ENCODE measurements around the gene DNER.

Gene DNER

DNA sequence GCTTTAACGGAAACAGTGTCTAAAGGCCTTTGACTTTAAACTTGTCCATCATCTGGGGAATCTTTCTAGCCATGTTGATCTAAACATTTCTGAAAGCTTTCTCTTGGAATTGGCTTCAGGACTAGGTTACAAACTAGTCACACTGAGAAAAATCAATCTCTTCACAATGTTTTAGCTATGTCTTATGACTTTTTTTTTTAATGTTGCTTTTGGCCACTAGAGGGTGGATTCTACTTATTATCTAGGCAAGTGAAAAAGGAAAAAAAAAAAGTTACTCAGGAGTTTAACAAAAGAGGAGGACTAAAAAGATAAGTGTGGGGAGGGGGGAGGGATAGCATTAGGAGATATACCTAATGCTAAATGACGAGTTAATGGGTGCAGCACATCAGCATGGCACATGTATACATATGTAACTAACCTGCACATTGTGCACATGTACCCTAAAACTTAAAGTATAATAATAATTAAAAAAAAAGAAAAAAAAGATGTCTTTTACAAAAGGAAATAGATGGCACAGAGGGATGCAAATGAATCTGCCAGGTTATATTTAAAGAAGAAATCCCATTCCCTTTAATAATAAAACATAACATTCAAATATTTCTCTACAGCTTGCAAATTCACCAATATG lies 282.9 kb downstream of the DNER start:
- DNase-seq: no peak

DNA sequence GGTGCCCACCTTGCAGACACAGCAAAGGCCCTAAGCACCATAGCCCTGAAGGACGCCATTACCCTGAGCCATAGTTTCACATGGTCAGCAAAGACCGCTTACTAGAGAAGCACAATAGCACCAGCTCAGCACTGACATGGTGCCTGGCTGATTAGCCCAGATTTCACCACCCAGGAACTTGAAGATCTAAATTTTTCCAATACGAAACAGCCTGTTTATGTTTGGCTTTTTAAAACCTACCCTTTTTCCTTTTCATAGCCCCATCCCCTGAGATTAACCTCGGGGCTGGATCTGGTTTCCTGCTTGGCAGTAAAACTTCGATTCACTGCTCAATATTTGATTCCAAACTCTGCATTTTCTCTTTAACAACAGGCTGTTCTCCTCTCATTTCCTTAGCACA lies 284.8 kb downstream of the DNER start:
- DNase-seq: no peak

DNA sequence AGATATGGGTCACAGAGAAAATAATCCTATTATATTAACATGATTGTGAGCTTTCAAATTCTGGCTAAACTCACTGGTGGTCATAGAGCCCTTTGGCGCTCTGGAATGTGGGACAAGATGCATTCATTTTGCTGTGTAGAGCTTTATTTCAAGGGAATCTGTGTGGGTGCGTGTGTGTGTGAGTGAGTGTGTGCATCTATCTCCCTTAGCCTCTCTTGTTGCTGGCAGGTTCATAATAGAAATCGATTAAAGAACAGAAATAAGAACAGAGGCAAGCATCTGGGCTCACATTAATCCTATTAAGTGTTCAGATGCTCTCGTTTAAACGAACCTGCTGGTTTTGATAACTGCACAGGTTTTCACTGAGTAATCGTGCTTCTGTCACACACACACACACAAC lies 287.9 kb downstream of the DNER start:
- no peak for DNase-seq

DNA sequence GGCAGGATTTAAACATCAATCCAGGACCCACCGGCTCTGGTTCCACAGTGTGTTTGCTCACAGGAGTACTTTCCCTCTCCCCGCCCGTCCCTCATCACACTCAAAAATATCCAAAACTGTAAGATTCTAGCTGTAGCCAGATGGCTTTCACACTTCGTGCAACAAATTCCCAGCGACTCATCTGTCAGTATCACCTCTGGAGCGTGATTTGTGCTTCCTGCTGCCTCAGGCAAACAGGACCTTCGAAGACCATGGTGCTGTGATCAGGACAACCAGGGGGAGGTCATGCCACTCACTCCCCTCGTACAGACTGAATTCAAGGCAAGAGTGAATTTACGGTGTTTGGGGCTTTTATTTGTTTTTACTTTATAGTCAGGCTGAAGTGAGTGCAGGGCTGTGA lies 288.8 kb downstream of the DNER start:
- no peak for DNase-seq

DNA sequence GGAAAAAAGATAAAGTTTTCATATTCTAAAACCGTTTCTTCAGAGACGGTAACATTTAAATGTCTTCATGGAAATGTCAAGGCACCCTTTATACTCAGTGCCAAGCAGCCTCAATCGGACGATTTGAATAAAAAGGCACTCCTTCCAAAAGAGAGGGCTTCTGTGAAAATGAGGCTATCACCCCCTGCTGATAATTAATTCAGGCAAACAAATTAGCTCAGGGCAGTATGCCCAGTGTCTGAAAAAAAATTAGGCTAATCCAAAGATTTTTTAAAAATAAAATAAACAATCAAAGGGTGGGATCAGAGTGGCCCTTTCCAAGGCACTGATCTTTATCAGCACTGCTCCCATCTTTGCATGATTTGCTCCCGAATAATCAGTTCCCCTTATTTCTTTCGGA lies 292.3 kb downstream of the DNER start:
- no peak for DNase-seq

DNA sequence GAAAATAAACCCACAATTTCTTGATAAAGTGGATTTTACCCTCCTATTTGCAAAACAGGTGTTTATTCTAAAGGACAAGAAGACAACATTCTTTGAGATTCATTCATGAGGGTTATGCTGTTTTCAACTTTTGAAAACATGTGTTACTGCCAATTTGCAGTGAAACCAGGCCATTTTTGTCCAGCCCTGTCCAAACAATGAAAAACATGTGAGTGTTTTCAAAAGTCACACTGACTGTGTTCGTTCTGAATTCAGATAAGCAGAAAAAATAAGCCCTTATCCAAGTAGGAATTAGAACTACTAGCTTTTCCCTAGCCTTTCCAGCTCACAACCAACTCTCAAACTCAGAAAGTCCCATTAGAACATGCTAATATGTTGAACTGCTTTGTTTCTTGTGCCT lies 295.2 kb downstream of the DNER start:
- DNase-seq: no peak

DNA sequence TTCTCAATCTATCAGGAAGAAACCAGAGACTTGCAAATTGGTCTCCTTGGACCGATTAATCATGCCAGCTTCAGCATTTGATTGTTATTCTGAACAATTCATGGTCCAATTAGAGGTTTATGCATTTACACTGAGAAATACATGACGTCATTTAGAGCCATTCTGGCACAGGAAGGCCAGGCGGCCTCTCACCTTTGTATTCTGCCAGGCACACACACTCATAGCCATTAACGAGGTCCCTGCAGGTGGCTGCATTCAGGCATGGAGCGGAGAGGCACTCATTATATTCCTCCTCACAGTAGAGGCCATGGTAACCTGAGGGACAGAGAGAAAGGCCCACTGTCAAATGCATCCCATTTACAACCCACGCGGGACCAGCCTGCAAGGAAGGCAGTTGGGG lies 296.4 kb downstream of the DNER start:
- no peak for DNase-seq

DNA sequence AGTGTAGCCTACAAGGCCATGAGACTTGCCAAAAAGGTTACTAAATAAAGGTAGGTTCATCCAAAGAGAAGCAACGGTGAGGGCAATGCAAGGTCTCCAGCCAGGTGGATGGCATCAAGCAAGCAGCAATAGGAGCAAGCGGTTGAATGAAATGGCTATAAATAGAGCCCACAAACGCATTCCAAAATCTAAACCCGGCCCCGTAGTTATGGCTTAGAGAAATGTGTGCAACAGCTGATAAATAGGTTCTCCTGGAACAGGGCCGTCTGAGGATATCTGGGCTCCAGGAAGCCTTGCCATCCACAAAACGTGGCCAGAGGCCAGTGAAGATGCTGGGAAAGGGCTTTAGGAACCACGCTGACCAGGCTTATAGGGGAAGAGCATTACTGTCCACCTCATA lies 297.2 kb downstream of the DNER start:
- no peak for DNase-seq

DNA sequence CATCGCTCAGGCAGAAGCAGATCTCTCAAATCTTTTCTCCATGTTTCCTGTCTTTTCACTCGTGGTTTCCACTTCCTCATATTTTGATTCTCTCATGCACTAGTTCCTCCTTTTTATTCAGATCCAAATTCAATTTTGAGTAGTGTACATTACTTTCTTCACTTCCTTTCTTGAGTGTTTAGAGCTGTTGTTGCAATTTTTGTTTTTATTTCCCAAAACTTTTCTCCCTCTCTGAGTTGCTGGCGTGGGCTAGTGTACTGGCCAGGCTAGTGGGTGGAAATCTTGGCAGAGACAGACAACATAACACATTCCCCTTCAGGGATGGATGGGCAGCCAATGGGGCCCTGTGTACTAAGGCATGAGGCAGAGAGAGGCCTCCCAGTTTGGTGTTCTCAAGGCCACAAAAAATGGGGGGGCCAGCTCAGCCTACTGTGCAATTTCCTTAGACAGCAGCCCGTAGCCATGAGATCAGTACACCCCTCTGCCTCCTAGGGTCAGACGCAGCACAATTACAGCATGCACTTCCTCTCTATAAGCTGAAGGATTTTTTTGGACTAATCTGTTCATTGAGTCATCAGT lies 298.1 kb downstream of the DNER start:
- DNase-seq: no peak

DNA sequence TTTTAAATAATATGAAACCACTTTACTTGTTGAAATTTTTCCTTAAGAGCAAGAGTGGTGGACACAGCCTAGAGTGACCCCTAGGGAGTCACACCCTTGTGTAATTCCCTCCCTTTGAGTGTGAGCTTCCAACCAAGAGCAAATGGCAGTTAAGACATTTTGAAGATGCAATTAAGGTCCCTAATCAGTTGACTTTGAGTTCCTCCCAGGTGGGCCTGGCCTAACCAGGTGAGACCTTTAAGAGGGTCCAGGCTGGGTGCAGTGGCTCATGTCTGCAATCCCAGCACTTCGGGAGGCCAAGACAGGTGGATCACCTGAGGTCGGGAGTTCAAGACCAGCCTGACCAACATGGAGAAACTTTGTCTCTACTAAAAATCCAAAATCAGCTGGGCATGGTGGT lies 299.7 kb downstream of the DNER start:
- DNase-seq: no peak

DNA sequence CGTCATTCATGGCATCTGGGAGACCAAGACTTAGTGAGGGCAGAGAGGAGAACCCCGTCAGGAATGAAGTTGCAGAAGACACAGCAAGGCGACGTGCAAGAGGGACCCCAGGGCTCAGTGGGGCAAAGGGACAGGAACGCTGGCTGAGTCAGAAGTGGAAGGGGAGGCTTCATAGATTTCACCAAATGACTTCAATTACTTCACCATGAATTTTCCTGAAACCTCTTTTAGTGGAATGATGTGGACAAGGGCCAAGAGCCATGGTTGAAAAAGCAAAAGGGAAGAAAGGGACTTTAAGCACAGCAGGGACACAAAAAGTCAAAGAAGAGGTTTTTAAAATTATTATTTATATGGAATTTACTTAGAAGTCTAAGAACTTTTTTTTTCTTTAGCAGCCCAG lies 301.7 kb downstream of the DNER start:
- DNase-seq: no peak

DNA sequence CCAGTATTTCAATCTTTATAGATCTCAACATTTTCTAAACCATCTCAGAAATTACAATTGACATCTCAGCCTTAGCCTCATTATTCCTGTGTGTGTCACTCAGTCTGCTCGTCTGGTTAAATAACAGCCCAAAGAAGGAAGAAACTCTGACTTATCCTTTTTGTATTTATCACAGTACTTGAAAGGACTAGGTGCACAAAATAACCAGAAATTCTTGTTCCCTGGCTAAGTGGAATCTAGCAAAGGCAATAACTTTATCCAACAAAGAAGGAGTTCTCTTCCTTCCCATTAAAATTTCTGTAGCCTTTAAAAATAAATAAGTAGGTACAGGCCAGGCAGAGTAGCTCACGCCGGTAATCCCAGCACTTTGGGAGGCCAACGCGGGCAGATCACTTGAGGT lies 303.4 kb downstream of the DNER start:
- no peak for DNase-seq

DNA sequence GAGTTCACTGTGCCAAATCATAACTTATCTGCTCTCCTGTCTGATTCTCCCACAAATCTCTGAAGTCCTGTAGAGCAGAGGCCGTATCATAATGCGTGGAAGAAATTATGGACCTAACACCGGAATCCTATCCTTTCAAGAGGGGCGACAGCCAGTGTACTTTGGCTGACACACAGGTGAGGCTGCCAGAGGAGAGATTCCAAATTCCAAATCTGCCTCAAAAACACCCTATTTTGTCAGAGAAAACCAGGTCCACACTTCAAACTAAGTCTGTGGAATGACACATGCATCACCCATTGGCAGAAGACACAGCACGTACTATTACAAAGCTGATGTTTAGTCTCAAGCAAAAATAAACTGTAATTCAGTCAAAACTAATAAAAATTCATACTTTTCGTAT lies 304.1 kb downstream of the DNER start:
- DNase-seq: no peak

DNA sequence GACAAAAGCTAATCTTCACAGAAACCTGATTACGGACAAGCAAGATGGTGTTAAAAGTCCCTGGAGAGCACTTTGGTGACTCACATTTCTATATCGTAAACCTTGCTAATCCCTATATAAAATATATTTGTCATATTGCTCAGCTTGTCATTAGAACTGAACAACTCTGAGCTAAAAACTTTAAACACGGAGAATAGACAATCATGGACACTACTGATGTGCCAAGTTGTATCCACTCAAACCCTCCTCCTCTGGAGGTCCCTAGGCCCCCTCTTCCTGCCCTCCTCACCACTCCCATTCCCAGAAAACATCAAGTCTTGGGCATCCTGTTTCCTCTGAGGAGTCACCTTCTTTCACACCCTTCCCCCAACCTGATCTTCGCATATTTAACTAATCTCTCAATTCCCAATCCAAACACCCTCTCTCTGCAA lies 304.6 kb downstream of the DNER start:
- no peak for DNase-seq

DNA sequence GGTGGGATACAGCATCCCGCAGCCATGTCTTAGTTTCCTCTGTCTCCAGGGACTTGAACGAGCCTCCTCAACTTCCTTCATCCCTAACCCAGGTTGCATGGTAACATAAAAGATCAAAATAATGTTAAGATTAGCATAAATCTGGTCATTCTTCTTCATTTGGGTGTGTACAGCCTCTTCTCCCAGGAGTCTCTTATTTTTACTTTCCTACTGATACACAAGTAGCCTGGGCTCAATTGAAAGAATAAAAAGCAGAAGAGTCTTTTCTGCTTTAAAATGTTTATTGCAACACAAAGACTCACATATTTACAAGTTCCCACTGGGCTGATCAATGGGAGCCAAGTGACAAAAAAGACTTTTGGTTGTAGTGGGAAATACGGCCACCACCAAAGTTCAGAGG lies 305.4 kb downstream of the DNER start:
- DNase-seq: no peak

DNA sequence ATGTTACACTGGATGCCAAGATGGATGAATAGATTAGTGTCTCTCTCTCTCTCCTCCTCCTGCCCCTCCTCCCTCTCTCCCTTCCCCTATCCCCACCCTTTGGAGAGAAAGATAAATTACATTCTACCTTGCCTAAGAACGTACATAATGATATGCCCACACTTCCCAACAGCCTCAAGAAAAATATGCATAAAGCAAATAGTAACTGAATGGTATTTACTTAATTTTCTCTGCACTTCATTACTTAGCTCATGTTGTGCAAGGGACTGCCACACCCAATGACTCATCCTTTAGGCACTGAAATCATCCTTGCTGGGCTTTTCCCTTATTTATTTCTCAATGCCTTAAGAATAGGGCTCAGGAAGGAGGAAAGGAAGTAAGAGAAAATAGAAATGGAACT lies 306.0 kb downstream of the DNER start:
- peak; percentile 23 for DNase-seq

DNA sequence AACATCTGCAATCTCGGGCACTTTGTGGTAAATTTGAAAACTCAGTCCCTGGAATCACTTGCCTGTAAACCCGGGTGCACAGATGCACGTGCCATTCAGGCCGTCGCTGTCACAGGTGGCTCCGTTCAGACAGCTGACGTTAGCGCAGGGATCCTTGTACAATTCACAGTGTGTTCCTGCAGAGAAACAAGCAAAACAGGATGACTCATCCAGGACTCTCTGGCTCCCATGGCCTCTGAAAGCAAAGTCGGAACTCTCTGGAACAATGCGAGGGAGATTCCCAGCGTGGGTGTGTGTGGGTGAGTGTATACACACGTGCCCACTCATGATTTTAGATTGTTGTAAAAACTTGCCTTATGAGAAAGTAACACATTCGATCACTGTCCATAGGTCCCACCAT lies 307.2 kb downstream of the DNER start:
- DNase-seq: no peak

DNA sequence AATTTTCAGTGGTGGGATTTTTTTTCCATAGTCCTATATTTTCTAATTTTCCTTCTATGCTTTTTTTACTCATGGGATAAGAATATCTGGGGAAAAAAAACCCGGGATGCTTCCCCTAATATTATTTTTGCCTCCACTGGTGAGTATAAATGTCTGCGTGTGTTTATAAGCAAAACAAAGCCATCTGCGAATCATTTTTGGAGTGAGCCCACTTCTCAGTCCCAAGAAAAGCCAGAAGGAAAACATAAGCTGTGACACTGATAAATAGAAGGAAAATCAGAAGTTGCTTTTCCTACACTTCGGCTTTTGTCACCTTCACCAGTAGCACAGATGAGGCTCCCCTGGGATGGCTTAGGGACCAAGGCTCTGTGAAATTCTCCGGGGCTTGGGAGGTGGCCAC lies 308.6 kb downstream of the DNER start:
- DNase-seq: no peak

DNA sequence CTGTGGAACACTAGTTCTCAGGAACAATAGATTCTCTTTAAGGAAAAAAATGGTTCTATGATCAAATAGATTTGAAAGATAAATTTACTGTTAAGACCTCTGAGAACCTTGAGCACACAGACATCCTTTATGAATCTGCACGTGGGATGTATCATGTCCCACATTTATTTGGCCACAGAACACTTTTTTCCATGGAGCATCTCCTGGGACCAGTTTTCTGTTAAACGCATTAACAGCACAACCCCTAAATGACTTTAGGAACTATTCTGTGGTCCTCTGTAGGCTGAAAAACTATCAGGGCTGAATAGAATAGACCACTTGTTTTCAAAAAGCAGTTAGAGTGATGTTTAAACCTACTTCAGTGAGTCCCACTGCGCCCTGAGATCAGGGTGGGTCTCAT lies 311.1 kb downstream of the DNER start:
- DNase-seq: no peak

DNA sequence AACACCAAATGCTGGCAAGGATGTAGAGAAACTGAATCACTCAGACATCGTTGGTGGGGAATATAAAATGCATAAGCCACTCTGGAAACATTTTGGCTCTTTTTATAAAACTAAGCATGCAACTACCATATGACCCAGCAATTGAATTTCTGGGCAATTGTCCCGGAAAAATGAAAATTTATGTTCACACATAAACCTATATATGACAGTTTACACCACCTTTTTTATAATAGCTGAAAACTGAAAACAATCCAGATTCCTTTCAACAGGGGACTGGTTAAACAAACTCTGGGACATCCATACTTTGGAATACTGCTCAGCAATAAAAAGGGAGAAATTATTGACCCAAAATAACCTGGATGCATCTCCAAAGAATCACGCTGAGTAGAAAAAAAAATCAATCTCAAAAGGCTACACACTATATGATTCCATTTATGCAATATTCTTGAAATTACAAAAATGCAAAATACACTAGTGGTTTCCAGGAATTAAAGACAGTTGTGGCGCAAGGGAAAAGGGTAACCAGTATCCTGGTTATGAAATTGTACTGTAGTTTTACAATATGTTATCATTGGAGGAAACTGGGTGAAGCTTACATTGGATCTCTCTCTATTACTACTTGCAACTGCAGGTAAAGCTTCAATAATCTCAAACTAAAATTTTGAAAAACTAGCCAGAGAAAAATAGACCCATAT lies 313.0 kb downstream of the DNER start:
- DNase-seq: no peak

DNA sequence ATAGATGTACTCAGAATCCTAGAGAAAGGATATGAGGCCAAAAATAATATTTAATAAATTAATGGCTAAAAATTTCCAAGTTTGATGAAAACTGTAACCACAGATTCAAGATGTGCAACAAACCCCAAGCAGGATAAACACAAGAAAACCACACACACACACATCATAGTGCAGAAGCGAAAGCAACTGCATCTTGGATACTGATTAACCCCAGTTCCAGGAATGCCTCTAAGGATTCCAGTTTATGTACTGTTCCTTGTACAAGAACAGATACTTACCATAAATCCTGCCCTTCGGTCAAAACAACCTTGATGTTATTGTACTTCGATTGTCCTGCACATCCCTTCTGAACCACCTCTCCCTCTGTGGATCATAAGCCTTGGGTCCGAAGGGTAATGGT lies 320.4 kb downstream of the DNER start:
- DNase-seq: no peak

DNA sequence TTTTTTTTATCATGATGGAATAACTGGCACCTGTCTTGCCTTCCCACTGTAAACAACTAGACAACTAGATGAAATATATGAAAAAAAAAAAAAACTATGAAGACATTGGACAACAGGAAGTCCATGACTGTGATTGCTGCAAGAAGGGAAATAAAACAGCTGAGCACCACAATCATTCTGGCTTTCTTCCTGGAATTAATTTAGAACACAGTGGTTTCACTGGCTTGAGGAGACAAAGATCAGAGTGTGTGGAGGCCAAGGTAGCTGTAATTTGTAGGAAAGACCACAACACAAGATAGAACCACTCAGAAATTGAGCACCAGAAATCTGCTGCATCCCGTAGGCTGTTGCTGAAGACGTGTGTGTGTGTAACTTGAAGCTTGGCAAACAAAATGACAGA lies 322.2 kb downstream of the DNER start:
- DNase-seq: no peak

DNA sequence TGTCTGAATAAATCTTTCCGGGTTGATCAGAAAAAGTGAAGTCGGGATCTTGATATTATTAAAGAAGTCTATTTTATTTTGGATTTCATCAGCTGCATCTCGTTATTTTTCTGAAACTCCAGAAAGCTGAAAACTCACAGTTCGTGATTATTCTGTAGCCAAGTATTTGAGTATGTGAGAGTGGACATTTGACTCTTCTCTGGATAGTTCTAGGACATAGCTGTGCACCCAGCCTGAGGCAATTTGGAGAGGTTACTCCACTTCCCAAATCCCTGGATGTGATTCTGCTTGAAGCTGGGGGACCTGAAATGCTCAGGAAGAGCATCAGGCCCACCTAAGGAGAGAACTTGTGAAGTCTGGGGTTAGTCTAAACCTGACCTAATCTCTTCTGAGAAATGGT lies 325.6 kb downstream of the DNER start:
- no peak for DNase-seq

DNA sequence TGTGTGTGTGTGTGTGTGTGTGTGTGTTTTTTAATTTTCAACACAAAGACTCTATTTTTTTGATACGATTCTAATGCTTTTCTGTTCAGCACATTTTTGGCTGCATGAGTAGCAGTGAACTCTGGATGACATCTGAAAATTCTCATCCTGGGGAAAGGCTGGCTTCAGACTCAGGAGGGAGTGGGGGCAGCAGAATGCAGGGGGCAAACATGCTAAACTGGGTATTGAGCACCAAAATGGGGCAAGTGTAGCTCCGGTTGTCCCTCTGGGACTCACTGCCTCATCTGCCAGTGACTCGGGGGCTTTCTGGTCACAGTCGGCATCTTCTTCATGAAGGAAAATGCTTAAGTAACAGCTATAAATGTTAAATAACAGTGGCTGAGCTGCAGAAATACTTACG lies 326.5 kb downstream of the DNER start:
- DNase-seq: no peak

DNA sequence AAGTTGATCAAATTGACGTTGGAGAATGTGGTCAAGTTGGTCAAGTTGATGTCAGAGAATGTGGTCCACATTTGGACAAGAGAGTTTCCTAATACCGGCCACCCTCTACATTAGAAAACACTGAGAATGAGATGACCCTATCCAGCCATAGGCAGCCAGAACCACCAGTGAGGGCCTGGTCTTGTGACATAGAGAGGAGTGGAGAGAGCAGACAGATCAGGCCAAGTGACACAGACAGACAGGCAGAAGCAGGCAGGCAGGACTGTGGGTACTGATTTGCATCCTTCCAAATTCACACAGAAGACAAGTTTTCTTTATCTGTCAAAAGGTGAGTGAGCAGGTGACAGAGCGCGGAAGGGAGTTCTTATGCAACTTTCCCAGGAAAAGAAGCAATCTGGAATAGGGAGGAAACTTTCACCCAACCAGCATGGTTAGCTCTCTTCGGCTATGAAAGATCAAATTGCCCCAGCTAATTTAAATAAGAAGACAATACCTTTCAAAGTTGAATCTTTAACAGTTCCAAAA lies 334.2 kb downstream of the DNER start:
- no peak for DNase-seq
